Stimulated activated CD4-positive, alpha-beta T cell treated with anti-CD3 and anti-CD28 coated beads, TNF-alpha, amount 100 ng/mL, for 4 hours (primary cell): ENCODE data around the gene MROH7.
"Not testable (repeated sequence)": the region's sequence is repeated elsewhere in the genome, so short reads cannot be mapped to it uniquely, and the experiment has no call there.

Experiments used
- DNase-seq, 3 experiments: peaks; one replicate each; pipeline ENCODE4 v3.0.0-alpha.2; 2020; ENCODE audit warnings: low read depth in 3 of 3

MROH7 gene

DNA sequence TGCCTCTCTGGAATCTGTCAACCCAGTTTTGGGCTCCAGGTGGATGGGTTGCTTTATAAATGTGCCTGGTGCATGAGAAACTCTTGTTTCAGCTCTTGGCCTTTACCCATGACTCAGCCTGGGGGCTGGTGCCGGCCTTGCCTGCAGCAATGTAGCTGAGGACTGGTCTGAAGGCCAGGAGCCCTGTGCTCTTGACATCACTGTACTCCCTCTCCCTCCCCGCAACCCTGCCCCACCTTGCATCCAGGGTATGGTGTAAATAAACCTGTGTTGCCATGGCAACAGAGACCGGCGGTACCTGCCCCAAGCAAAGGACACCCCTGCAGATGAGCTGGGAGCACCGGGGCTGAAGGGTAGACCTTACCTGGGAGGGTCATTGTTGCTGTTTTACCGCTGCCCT is 31.5 kb upstream of the MROH7 start:
- no peak for DNase-seq

DNA sequence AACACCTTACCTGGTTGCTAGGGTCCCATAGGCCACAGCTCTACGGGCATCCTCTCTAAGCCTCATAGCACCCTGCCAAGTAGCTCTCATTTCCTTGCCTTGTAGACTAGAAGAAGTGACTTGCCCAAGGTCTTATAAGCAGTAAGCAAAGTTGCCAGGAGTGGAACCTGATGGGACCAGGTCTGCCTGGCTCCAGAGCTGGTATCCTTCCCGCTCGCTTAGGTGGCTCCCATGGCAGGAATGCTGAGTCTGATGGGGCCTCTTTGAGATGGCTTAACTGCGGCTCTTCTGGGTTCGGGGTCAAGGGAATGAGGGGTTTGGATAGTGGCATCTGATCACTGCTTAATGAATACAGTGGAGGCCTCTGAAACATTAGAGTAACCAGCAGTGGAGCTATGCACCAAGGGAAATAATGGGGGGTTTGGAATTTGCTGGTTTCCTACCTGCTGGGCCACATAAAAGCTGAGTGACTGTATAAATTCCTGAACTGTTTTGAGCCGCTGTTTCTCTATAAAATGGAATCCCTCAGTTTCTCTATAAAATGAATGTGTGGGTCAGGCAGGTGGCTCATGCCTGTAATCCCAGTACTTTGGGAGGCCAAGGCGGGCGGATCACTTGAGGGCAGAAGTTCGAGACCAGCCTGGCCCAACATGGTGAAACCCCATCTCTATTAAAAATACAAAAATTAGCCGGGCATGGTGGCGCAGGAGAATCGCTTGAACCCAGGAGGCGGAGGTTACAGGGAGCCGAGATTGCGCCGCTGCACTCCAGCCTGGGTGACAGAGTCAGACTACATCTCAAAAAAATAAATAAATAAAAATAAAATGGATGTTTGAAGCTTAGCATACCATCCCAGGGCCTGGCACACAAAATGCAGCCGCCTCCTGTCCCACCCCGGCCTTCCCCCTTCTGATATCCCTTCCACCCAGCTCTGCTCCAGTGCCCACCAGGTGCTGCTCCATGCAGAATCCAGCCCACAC is 30.7 kb upstream of the MROH7 start:
- no peak for DNase-seq

DNA sequence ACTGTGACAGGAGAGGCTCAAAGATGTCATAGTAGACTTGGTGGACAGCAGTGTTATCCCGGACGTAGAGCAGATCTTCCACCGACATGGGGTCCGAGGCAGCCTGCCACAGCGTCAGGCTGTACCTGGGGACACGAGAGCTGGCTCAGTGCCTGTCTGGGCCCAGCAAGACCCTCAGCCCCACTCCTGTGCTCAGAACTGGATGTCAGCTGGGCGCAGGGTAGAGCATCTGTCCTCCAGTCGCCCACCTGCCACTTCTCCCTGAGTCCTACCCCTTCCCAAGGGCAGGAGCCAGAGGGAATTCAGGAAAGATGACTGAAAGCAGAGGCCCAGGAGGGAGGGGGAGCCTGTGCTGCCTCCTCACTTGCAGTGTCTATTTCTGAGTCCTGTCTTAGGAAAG is 30.0 kb upstream of the MROH7 start:
- DNase-seq = no peak

DNA sequence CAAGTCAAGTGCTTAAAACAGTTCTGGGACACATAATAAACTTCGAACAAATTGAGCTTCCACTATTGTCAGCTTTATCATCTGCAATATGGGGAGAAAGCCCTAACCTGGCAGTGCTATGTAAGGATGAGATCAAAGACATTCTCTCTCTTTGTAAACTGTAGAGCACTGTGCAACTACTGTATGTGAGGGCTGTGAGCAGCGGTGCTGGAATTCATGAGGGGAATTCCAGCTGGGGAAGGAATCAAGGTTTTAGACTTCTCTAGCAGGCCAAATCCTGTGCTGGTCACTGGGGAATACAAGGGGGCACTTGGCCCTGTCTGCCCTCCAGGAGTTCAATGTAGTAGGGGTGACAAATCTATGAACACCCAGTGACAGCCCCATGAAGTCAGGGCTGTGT is 27.6 kb upstream of the MROH7 start:
- DNase-seq = no peak

DNA sequence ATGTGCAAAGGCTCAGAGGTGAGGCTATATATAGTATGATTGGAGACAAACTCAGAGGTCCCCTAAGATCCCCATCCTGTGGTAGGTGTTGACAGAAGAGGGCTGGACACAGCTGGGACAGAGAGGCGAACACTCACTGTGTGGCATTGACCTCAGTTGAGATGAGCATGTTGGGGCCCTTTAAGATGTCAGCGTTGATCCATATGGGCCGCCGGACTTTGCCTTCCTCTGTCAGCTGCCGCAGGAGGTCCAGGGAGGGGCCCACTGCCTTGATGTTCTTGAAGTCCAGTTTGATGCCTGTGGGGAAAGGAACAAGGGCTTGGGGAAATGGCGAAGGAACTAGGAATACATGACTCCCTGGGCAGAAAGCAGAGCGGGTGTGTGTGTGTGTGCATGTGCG is 27.0 kb upstream of the MROH7 start:
- DNase-seq = no peak

DNA sequence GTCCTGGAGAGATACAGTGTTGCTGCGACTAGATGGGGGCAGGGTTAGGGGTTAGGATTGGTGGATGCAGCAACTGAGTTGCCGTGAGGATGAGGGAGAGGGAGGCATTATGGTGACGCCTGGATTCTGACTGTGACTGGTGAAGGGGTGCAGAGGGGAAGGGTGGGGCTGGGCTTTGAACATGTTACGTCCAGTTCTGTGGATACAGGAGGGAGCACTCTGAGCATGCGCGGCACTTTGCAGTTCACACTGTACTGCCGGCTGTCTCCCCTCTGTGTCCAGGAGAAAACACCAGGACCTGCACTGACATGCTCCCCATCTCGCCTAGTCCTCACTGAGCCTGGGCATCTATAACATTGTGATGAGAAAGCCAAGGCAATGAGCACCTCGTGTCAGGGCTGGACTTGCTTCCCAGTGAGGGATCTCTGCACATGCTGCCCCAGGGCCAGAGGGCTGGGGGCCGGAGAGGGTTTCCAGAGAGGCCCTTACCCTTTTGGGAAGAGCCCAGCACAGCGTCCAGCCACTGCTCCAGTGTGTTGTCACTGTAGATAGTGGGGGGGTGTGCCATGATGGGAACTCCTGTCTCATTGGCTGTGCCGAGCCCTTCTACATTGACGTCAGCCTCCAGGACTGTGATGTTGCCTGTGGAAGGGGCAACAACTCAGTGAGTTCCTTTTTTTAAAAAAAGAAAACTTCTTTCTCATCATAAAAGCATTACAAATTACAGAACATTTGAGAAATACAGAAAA is 25.9 kb upstream of the MROH7 start:
- DNase-seq = no peak

DNA sequence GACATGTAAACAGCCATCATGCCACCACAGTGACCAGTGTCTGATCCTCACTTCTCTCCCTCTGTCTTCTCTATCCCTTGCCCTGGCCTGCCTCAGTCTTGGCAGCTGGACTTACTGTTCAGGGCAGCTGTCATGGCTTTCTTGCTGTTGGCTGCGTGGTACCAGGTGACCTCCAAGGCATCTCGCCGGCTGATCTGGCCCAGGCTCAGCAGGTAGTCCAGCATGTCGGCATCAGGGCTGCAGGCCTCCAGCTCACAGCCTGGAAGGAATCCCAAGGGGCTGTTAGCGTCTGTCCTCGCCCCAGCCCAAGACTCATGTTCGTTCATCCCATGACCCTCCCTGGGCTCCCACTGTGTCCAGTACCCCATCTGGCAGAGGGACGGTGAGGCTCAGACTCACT is 21.8 kb upstream of the MROH7 start:
- DNase-seq = no peak

DNA sequence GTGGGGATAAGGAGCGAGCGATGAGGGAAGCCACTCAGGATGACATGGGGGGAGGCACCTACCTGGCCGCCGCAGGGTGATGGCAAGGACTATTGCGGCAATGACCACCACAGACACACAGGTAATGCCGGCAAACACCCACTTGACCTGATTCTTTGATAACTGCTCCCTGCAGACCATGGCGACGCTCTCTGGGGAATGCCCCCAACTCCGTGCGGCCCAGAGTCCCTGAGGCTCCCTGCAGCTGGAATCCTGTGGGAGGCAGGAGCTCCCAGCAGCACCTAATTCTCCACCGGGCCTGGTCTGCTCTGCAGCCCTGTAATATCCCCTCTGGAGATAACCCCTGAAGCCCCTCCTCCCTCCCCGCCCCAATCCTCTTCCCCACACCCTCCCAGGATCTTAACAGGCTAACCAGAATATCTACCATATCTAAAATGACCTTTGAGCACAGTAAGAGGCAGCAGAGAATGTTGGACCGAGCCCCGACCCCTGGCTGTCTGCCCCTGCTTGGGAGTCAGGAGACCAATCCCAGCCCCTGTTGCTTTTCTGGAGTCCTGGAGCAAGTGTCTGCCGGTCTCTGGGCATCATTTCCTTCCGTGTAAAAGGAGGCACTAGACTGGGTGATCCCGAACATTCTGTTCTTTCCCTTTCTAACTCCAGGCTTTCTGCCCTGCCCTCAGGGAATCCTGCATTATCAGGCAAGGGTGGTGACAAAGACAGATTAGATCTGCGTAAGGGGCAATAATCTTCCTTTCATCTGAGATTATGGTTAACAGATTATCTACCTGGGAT is 18.2 kb upstream of the MROH7 start, which contains the start of gene FAM151A:
Gene FAM151A, minus strand, starts transcription at position 310 of the 792 bp plus-strand sequence. Its CDS starts 130 bp downstream, at position 180.
- no peak for DNase-seq

DNA sequence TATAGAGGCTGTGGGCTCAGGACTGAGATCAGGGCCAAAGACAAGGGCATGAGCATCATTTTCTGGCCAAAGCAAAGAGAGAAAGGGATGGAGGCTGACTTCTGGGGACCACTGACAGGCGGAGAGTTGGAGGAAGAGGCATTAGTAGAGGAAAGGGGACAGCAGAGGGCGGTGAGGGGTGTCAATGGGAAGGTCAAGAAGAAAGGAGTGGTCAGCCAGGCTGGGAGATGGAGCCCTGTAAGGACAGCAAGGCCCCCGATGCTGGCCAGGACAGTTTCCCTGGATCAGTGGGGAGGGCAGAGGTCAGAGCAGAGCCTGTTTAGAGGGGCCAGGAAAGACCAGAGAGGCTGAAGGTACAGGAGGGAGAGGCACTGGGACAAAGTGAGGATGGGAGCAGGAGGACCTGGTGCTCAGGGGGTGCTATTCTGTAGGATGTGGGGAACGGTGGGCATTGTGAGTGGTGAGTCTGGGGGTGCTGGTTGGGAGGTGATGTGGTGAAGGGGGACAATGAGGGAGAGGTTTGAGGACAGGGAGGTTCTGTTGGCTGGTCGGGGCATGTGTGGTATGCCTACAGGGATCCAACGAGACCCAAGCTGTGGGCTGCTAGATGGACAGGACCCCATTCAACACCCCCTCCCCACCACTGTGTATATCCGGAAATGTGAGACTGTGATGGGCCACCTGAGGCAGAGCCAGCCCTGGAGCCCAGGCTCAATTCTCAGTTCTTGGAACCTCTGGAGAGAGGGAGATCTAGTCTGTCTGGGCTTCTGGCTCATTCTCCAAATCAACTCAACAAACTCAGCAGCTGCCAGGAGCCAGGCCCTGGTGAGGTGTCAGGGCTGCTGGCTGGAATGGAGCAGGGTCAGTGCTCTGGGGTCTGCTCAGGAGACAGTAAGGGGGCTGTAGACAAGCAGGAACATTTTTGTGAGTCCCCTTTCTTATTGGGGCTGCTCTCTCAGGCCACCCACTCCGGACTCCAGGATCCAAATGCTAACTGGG is 16.8 kb upstream of the MROH7 start:
- no peak for DNase-seq

DNA sequence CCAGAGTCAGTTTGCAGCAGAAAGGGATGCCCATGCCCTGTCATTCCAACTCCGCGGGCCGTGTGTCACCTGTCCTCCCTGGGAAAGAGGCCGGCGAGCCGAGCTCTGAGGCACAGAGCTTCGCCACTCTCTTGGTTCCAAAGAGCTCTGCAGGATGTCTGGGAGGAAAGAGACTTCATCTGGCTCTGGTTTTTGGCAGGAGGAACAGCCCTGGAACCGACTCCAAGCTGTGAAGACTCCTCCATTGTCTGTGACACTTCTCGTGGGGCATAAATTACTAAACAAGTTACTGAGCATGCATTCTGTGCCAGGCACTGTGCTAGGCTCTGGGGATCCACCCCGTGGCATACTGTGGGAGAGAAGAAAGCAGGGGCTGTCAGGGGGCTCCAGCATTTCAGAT is 14.4 kb upstream of the MROH7 start:
- no peak for DNase-seq

DNA sequence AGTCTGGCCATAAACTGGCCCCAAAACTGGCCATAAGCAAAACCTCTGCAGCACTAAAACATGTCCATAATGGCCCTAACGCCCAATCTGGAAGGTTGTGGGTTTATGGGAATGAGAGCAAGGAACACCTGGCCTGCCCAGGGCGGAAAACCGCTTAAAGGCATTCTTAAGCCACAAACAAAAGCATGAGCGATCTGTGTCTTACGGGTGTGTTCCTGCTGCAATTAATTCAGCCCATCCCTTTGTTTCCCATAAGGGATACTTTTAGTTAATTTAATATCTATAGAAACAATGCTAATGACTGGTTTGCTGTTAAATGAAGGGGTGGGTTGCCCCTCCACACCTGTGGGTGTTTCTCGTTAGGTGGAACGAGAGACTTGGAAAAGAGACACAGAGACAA is 5.8 kb upstream of the MROH7 start:
- not testable (repeated sequence) for DNase-seq

DNA sequence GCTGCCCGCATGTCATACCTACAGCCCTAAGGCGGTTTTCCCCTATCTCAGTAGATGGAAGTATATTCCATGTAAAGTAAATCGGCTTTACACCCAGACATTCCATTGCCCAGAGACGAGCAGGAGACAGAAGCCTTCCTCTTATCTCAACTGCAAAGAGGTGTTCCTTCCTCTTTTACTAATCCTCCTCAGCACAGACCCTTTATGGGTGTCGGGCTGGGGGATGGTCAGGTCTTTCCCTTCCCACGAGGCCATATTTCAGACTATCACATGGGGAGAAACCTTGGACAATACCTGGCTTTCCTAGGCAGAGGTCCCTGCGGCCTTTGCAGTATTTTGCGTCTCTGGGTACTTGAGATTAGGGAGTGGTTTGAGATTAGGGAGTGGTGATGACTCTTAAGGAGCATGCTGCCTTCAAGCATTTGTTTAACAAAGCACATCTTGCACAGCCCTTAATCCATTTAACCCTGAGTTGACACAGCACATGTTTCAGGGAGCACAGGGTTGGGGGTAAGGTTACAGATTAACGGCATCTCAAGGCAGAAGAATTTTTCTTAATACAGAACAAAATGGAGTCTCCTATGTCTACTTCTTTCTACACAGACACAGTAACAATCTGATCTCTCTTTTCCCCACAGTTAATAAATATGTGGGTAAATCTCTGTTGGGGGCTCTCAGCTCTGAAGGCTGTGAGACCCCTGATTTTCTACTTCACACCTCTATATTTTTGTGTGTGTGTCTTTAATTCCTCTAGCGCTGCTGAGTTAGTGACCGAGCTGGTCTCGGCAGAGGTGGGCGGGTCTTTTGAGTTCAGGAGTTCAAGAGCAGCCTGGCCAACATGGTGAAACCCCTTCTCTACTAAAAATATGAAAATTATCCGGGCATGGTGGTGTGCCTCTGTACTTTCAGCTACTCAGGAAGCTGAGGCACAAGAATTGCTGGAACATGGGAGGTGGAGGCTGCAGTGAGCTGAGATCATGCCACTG is 4.8 kb upstream of the MROH7 start:
- not testable (repeated sequence) for DNase-seq

DNA sequence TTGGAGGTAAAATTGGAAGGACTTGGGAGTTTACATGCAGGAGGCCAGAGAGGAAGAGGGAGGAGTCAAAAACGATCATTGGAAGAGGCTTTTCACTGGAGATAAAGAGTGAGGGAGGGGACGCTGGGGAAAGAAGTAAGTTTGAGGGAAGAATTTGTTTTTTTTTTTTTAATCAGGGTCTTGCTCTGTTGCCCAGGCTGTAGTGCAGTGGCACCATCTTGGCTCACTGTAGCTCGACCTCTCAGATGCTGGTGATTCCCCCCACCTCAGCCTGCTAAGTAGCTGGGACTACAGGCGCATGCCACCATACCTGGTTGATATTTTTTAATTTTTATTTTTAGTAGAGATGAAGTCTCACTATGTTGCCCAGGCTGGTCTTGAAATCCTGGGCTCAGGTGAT is 1.2 kb upstream of the MROH7 start:
- DNase-seq = no peak

DNA sequence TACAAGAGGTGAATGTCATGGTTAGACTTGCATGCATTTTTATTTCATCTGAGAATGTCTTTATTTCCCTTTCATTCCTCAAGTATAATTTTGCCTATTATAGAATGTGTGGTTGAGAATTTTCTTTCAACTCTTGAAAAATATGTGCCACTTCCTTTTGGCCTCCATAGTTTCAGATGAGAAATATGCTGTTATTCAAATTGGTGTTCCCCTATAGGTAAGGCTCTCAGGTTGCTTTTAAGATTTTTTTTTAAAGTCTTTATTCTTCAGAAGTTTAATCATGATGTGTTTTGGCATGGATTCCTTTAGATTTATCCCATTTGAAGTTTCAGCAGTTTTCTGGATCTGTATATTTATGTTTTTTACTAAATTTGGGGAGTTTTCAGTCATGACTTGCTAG is 2.1 kb downstream of the MROH7 start:
- no peak for DNase-seq

DNA sequence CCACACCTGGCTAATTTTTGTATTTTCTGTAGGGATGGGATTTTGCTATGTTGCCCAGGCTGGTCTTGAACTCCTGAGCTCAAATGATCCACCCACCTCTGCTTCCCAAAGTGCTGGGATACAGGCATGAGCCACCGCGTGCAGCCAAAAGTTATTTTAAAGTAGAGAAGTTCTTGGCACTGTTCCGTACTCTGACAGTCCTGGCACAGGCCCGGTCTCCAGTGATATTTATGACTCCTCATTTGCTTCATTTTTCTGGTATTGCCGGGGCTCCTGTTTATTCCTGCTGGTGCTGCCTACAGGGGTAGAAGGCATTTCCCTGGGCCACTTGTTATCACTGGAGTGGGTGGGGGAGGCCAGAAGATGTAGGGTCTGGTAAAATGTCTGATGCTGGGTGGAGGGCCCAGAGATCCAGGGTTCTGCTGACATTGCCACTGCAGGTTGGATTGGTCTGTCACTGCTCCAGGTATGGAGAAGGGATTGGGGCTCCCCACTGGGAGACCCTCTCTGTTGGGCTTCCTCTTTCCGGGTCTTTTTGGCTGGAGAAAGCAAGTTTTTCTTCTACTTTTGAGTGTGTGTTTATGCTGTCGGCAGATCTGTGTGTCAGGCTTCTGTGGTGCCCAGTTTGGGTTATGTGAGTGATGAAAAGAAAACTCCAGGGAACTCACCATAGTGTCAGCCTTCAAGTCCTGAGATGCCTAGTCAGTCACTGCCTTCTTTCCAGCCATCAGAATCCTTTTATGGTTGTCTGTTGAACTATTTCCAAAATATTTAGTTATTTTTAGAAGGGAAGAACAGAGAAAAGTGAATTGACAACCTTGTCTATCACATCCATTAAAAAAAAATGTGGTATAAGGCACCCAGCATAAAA is 4.5 kb downstream of the MROH7 start:
- no peak for DNase-seq

DNA sequence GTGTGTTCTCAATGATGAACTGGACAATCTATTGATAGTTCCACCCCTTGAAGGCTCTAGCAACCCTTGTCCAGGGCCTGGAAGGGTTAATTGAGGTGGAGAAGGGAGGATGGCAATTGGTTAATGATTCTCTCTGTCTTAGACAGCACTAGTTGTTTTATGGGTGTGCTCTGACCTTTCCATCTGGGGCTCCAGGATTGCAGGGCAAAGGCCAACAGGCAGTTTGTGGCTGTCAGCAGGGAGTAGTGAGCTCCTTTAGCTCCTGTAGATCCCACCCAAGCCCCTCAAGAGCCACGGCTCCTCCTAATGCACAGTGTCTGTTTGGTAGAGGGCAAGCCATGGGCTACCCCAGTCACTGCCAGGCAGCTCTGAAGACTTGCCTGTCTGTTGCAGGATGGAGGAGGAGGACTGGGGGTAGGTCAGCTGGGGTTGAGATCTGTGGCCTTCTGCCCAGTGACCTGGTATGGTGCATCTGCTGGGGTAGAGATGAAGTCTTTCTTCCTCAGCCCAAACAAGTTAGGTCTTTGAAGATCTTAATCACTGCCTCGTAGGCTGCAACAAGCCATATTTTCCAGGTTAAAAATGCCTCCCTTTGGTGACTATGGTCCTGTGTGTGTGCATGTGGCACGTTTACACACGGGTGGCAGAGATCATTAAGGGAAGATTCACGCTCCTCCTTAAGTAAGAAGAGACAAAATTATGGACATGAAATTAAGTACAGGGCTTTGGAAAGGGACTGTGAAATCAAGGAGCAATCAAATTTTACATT is 7.7 kb downstream of the MROH7 start:
- no peak for DNase-seq

DNA sequence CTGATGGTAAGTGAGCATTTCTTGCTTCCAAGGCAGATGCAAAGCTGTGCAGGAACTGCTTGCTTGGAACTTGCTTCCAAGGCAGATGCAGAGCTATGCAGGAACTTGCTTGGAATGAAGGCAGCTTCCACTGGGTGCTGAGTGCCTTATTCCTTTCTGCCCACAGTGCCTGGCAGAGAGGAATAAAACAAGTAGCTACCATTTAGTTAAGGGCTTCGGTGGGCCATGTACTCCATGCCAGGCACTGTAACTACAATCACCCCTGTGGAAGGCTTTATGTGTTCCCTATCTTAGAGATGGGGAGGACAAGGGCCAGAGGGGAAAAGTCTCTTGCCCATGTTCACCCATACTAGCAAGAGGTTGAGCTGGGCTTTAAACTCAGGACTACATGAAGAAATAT is 8.3 kb downstream of the MROH7 start:
- no peak for DNase-seq

DNA sequence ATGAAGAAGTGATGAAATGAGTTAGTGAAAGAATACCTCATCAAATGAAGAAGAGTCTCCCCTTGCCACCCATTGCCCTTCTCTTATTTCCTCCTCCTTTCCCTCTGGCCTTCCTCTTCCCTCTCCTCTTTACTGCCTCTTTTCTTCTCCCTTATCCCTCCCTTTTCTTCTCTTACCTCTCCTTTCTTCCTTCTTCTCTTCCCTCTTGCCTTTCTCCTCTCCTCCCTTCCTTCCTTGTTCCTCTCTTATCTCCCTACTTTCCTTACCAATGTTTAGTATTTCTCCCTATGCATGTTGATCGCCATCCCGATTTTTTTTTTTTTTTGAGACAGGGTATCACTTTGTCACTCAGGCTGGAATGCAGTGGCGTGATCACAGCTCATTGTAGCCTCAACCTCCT is 8.8 kb downstream of the MROH7 start:
- no peak for DNase-seq
